D721Med (cell line): ENCODE results near the gene DNM2.

ENCODE experiments used
- DNase-seq: peaks from one replicate; pipeline ENCODE4 v3.0.0; 2011; ENCODE audit warnings: low spot score; ENCODE audit not compliant: insufficient read length
- FAIRE-seq: peaks from 2 replicates; lab custom pipeline; 2011; peaks lifted over from hg19 to GRCh38; lab: Jason Lieb, UNC
- CTCF ChIP-seq: IDR thresholded peaks from 2 replicates; pipeline ENCODE4 v1.5.1; 2012; ENCODE audit warnings: mild to moderate bottlenecking, control low read depth; ENCODE audit not compliant: insufficient read depth; ENCODE audit errors: missing control alignments

Gene DNM2

DNA sequence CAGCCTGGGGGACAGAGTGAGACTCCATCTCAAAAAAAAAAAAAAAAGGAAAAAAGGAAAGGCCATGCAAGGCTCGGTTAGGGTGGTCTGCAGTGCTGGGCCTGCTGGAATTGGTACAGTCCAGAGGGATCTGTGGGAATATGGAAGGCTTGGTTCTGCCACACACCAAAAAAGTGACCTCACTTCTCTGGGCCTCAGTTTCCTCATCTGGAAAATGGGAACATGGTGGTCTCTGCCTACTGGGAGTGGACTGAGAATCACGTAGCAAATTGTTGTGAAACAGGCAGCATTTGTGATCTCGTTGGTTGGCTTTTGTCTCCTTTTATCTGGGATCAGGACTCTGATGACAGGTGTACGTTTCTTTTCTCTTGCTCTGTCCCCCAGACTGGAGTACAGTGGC lies 7.5 kb downstream of the DNM2 start:
- no peak for TF ChIP-seq CTCF
- no peak for DNase-seq
- no peak for FAIRE-seq

DNA sequence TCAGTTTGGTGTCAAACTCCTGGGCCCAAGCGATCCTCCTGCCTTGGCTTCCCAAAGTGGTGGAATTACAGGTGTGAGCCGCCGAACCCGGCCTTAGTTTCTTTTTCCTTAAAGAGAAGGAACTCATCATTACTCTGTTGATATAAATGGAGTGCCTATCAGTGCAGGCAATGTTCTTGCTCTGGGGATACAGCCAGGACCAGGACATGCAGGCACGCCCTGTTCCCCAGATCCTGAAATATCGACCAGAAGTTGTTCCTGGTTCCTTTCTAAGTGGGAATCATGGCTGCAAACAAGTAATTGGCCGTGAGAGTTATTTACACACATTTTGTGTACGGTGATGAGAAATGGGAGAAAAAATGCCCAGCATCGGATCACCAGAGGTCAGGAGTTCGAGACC lies 8.4 kb downstream of the DNM2 start:
- FAIRE-seq, result no peak

DNA sequence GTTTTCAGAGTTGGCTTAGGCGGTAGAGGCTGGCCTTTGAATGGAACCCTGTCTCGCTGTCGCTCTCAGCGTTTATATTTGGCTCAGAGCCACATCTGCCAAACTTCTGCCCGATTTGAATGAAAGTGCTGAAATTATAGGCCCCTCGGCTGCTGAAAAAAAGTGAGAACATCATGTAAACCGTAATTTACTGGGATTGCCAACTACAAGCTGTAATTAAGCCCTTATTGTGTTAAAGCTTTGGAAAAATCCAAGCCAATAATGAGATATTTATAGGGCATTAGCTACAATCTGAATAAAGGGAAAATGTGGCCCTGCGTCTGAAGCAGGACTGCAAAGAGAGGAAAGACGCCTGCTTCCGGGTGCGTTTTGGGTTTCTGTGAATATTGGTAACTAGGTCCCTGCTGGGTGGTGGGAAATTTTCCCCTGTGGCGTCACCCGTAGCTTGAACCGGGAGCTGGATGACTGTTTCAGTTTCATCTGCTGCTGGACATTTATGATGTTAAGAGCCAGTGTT lies 9.9 kb downstream of the DNM2 start:
- no peak for TF ChIP-seq CTCF
- DNase-seq, result no peak
- FAIRE-seq, result no peak

More for the DNA sequence above, 8.4 kb downstream of the DNM2 start:
- TF ChIP-seq CTCF, result no peak
- no peak for DNase-seq

GRCh38 chr19:10729411-10729810 lies 11.5 kb downstream of the DNM2 start:
- FAIRE-seq (no peak), DNase-seq (no peak)
- TF ChIP-seq CTCF, result no peak

DNA sequence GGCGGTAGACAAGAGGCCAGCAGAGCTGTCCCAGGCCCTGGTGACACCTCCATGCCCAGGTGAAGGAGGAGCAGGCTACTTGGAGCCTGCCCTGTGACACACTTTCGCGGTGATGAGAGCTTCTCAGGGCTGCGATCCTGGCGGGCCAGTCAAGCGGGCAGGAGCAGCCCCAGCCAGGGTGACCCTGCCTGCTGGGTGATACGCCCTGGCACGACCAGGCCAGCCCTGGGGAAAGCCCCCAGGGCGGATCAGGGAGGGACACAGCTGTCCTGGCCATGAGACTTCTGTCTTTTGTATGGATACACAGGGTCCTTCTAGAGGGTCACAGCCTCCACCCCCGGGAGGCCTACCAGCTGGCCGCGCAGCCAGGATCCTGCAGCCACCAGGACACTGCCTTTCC lies 13.1 kb downstream of the DNM2 start:
- DNase-seq (no peak), FAIRE-seq (no peak)
- TF ChIP-seq CTCF, result no peak

- DNase-seq (no peak), FAIRE-seq (no peak)
- TF ChIP-seq CTCF, result no peak
These were observed 17.9 kb downstream of the DNM2 start for GRCh38 chr19:10735741-10736140.

- DNase-seq (no peak), FAIRE-seq (no peak)
- TF ChIP-seq CTCF, result no peak
These were observed 18.3 kb downstream of the DNM2 start for GRCh38 chr19:10736189-10736588.
